Measurements from ENCODE around the gene CDKN1A.

CDKN1A gene

DNA sequence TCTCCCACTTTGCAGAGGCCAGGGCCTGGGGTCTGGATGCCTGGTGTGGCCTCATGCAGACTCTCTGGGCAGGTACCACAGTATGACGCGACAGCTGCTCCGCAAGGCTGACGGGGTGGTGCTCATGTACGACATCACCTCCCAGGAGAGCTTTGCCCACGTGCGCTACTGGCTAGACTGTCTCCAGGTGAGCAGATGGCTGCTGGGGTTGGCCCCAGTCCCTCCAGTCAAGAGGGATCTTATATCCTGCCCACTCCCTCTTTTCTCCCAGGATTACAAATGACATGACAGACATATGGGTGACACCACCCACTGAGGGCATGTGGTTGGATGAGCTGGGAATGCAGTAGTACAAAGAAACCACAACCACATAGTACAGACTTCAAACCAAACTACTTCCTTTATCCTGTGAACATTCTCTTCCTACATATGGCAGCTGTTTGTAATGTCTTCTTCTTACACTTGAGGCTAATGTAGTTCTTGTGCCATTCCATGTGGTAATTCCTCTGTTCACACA lies 49.0 kb downstream of the CDKN1A start:
- TF ChIP-seq, protein P1, sequence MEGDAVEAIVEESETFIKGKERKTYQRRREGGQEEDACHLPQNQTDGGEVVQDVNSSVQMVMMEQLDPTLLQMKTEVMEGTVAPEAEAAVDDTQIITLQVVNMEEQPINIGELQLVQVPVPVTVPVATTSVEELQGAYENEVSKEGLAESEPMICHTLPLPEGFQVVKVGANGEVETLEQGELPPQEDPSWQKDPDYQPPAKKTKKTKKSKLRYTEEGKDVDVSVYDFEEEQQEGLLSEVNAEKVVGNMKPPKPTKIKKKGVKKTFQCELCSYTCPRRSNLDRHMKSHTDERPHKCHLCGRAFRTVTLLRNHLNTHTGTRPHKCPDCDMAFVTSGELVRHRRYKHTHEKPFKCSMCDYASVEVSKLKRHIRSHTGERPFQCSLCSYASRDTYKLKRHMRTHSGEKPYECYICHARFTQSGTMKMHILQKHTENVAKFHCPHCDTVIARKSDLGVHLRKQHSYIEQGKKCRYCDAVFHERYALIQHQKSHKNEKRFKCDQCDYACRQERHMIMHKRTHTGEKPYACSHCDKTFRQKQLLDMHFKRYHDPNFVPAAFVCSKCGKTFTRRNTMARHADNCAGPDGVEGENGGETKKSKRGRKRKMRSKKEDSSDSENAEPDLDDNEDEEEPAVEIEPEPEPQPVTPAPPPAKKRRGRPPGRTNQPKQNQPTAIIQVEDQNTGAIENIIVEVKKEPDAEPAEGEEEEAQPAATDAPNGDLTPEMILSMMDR (IDR thresholded peaks at IDR 0.05; ENCODE audit: low read depth, low read length): no peak
- TF ChIP-seq POLR2A (IDR thresholded peaks at IDR 0.05; ENCODE audit: extremely low read depth, insufficient read length) (no peak), MYC (IDR thresholded peaks at IDR 0.05; ENCODE audit: low read depth, low read length) (no peak)
- TF ChIP-seq, protein P2, sequence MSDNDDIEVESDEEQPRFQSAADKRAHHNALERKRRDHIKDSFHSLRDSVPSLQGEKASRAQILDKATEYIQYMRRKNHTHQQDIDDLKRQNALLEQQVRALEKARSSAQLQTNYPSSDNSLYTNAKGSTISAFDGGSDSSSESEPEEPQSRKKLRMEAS (IDR thresholded peaks at IDR 0.05; ENCODE audit: low read depth, low read length): 0 out of 2 replicates have a peak, but pooled peaks have one; percentile 4
- DNase-seq (ENCODE audit: low read depth): peak; percentile 71
- no peak overlapping the region for H3K4me3 ChIP-seq (ENCODE audit: low read depth, low read length)

DNA sequence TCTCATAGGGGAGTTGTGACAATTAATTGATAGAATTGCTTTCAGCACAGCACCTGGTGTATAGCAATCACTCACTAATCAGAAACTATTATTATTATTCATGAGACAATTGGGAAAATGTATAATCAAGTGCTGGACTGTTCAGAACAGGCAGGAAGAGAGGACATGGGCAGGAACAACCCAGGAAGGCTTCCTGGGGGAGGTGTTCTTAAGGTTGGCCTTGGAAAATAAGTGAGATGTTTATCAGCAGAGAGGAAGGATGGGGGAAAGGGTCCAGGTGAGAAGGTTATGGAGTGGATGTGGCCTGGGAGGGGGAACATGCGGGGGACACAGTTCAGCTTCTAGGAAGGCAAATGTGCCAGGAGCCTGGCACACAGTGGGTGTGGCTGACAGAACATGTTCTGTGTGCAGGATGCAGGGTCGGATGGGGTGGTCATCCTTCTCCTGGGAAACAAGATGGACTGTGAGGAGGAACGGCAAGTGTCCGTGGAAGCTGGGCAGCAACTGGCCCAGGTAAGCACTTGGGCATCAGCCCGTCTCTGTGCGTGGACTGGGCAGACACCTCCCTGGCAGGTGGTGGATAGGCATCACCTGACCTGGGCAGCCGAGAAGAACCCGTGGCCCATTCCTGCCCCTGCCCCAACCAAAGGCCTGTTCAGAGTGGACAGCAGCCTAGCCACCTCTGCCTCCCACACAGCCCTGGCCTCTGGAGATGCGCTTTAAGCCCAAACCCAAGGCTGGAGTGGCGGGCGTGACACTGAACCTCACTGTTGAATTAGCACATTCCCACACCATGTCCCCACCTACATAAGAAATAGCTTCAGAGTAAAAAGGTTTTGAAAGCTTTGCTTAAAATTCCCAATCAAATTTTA lies 50.0 kb downstream of the CDKN1A start:
- TF ChIP-seq, protein P1 (IDR thresholded peaks at IDR 0.05; ENCODE audit: low read depth, low read length): no peak
- TF ChIP-seq MYC (IDR thresholded peaks at IDR 0.05; ENCODE audit: low read depth, low read length) (no peak), POLR2A (IDR thresholded peaks at IDR 0.05; ENCODE audit: extremely low read depth, insufficient read length) (no peak)
- TF ChIP-seq, protein P2 (IDR thresholded peaks at IDR 0.05; ENCODE audit: low read depth, low read length): no peak
- H3K4me3 ChIP-seq (ENCODE audit: low read depth, low read length): no peak overlapping the region
- no peak for DNase-seq (ENCODE audit: low read depth)

DNA sequence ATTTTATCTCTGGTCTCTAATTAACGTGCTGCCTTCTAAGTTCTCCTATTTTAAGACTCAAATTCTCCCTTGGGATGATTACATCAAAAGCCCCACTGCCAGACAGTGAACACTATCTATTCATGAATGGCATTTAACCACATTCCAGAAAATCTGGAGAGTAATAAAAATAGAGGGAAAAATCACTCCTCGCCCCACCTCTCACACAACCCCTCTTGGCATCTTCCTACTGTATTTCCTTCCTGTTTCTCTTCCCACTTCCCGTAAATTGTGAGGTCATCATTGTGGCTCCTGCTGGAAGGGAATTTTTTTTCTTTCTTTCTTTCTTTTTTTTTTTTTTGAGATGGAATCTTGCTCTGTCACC lies 50.6 kb downstream of the CDKN1A start:
- DNase-seq (ENCODE audit: low read depth): no peak
- H3K4me3 ChIP-seq (ENCODE audit: low read depth, low read length): no peak overlapping the region
- TF ChIP-seq MYC (IDR thresholded peaks at IDR 0.05; ENCODE audit: low read depth, low read length) (no peak), POLR2A (IDR thresholded peaks at IDR 0.05; ENCODE audit: extremely low read depth, insufficient read length) (no peak)
- TF ChIP-seq, protein P1 (IDR thresholded peaks at IDR 0.05; ENCODE audit: low read depth, low read length): no peak
- TF ChIP-seq, protein P2 (IDR thresholded peaks at IDR 0.05; ENCODE audit: low read depth, low read length): no peak

DNA sequence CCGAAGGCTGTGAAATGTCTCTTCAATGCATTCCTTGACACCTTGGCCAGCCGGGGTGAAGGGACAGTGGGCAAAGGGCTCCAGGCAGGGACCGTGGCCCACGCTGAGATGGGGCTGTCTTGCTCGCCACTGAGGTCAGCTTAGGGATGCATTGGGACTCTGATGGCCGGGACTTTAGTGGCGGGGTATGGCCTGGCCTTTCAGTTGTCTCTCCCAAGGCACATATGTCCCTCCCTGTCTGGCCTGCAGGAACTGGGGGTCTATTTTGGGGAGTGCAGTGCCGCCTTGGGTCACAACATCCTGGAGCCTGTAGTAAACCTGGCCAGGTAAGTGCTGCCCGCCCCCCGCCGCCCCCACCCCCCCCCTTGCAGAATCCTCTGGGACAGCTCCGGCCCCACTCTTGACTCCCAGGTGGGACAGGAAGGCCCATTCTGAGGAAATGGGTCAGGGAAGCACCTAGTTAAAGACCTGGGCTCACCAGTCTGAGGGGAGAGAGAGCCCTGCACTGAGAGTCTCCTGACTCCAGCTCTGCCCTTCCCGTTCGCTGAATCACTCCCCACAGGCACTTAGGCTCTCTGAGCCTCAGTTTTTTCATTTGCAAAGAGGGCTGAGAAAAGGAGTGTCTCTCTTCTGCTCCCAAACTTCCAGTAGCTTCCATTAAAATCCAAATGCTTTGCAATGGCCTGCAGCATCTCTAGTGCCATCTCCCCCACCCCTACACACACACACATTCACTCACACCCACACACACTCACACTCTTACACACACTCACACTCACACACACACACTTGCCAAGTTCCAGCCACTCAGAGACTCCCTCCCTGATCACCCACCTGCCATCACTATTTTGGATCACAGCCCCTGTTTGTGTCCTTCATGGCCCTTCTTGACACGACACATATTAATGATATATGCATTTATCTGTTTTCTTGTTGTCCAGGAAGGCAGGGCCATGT lies 52.2 kb downstream of the CDKN1A start:
- H3K4me3 ChIP-seq (ENCODE audit: low read depth, low read length): no peak overlapping the region
- DNase-seq (ENCODE audit: low read depth): no peak
- no peak for TF ChIP-seq MYC (IDR thresholded peaks at IDR 0.05; ENCODE audit: low read depth, low read length)
- TF ChIP-seq, protein P2 (IDR thresholded peaks at IDR 0.05; ENCODE audit: low read depth, low read length): no peak
- no peak for TF ChIP-seq POLR2A (IDR thresholded peaks at IDR 0.05; ENCODE audit: extremely low read depth, insufficient read length)
- TF ChIP-seq, protein P1 (IDR thresholded peaks at IDR 0.05; ENCODE audit: low read depth, low read length): no peak

DNA sequence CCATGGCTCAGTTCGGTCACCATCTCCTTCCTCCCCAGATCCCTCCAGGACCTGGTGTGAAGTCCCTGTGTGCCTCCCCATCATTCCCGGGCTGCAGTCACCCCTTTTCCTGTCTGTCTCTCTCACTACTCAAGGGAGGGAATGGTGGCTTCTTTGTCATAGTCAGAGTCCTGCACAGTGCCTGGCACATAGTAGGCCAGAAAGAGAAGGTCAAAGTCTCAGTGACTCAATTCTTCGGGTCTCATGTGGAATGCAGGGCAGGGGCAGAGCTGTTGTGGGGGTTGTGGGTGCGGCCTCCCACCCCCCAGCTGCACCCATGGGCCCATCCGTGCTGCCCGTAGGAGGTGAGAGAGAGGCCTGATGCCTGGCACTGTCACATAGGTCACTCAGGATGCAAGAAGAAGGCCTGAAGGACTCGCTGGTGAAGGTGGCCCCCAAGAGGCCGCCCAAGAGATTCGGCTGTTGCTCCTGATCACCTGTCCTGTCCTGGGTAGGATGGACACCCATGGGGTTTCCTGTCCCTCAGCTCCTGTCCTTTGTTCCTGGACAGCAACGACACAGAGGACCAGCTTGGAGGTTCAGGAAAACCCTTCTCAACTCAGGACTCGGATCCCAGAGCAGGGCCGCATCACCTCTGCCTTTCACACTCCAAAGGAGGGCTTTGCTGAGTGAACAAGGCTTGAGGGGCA lies 53.3 kb downstream of the CDKN1A start:
- no peak overlapping the region for H3K4me3 ChIP-seq (ENCODE audit: low read depth, low read length)
- TF ChIP-seq MYC (IDR thresholded peaks at IDR 0.05; ENCODE audit: low read depth, low read length) (no peak), POLR2A (IDR thresholded peaks at IDR 0.05; ENCODE audit: extremely low read depth, insufficient read length) (no peak)
- TF ChIP-seq, protein P2 (IDR thresholded peaks at IDR 0.05; ENCODE audit: low read depth, low read length): no peak
- TF ChIP-seq, protein P1 (IDR thresholded peaks at IDR 0.05; ENCODE audit: low read depth, low read length): no peak
- DNase-seq (ENCODE audit: low read depth): no peak
